ENCODE measurements around the gene DLG2. TPM values are rescaled to one million over a fixed set of nuclear protein-coding genes. Genes with fewer than 3 reads are reported as not detected.

Gene DLG2
- total and polyA plus RNA-seq, 2 donors (not counting 3 experiments of a cell fraction or from before 2014, with no cell fraction given) = 0.15 to 1.1 TPM

DNA sequence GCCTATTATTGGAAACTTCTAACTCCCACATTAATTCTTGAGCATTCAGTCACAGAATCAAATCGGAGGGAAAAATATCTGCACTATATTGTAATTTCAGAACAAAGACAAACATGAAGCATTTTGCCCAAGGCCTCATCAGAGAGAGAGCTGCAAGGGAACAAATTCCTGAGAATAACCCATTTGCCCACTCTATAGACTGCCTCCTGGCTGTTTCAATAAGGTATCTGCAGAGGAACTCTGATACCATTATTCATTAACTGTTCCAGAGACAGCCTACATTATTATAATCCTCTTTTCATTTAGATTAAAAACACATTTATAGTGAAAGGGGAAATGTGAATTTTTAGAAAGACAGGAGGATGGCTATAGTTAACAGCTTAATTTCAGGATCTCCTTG, 663.9 kb downstream of the DLG2 start:
- H2AFZ ChIP-seq (ENCODE audit: low read depth, low read length) = no peak overlapping the region
- no peak overlapping the region for H3K4me3 ChIP-seq (replicated peaks in 1 of 3; ENCODE audit: insufficient read depth in 1 of 3, low read depth in 1 of 3, low read length in 3 of 3)
- no peaks in the 10 kb centered on the region for H4K20me1 ChIP-seq (replicated peaks; ENCODE audit: control insufficient read depth, extremely low read depth, insufficient read depth, low read length)
- no peaks in the 10 kb centered on the region for H3K9me1 ChIP-seq (replicated peaks; ENCODE audit: control insufficient read depth, extremely low read depth, insufficient read depth, low read length)
- peaks cover 2% of the 10 kb centered on the region for H3K9me3 ChIP-seq (replicated peaks; ENCODE audit: control insufficient read depth, insufficient read depth, low read length)
- BruUV-seq (replicated peaks) = no TSS peak
- H3K4me2 ChIP-seq (ENCODE audit: insufficient read depth, low read length) = no peak overlapping the region
- H3K79me2 ChIP-seq (ENCODE audit: control insufficient read depth, insufficient read depth, low read length) = no peaks in the 10 kb centered on the region
- H3K27me3 ChIP-seq (ENCODE audit: control insufficient read depth in 2 of 2, insufficient read depth in 2 of 2, low read length in 2 of 2) = no peaks in the 10 kb centered on the region
- ChIA-PET CTCF (no interaction called here), POLR2A (no interaction called here)
- H3K27ac ChIP-seq (ENCODE audit: insufficient read depth, low read depth, low read length) = no peak overlapping the region
- no peaks in the 10 kb centered on the region for H3K4me1 ChIP-seq (ENCODE audit: control insufficient read depth, extremely low read depth, insufficient read depth, low read length)
- intact Hi-C loops (cut with micrococcal nuclease) (no loop called here), dilution Hi-C loops (cut with MboI; ENCODE audit: extremely low pct_ligation_motif_present, low sequenced_read_pairs) (no loop called here)
- no peak for TF ChIP-seq MYC (IDR thresholded peaks at IDR 0.05; ENCODE audit: low read depth, low read length)
- TF ChIP-seq POLR2A (IDR thresholded peaks at IDR 0.05; ENCODE audit: low read depth, low read length) = no peak
- TF ChIP-seq, protein P1, sequence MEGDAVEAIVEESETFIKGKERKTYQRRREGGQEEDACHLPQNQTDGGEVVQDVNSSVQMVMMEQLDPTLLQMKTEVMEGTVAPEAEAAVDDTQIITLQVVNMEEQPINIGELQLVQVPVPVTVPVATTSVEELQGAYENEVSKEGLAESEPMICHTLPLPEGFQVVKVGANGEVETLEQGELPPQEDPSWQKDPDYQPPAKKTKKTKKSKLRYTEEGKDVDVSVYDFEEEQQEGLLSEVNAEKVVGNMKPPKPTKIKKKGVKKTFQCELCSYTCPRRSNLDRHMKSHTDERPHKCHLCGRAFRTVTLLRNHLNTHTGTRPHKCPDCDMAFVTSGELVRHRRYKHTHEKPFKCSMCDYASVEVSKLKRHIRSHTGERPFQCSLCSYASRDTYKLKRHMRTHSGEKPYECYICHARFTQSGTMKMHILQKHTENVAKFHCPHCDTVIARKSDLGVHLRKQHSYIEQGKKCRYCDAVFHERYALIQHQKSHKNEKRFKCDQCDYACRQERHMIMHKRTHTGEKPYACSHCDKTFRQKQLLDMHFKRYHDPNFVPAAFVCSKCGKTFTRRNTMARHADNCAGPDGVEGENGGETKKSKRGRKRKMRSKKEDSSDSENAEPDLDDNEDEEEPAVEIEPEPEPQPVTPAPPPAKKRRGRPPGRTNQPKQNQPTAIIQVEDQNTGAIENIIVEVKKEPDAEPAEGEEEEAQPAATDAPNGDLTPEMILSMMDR (IDR thresholded peaks at IDR 0.05; ENCODE audit: extremely low read depth in 1 of 2, insufficient read depth in 1 of 2, low read depth in 1 of 2, low read length in 2 of 2) = no peak
- no peak for TF ChIP-seq JUN (IDR thresholded peaks at IDR 0.05; ENCODE audit: borderline replicate concordance, insufficient read depth, insufficient read length, low read depth)
- no peak for TF ChIP-seq EZH2 (IDR thresholded peaks at IDR 0.05; ENCODE audit: borderline replicate concordance, low read depth, low read length, severe bottlenecking)
- no peak for TF ChIP-seq GATA2 (IDR thresholded peaks at IDR 0.05; ENCODE audit: insufficient read depth, insufficient read length, low read depth, low read length)
- TF ChIP-seq POLR2AphosphoS5 (IDR thresholded peaks at IDR 0.05; ENCODE audit: insufficient read depth, low read depth, low read length) = no peak
- TF ChIP-seq MAX (IDR thresholded peaks at IDR 0.05; ENCODE audit: insufficient read depth, insufficient read length) = no peak
- no peak for TF ChIP-seq FOS (IDR thresholded peaks at IDR 0.05; ENCODE audit: borderline replicate concordance, insufficient read depth, low read length)
- DNase-seq (ENCODE audit: low read depth, low spot score) (no peak), FAIRE-seq (no peak)
- no peak overlapping the region for H3K9ac ChIP-seq (replicated peaks; ENCODE audit: extremely low read depth, insufficient read depth, low read length)
- no peaks in the 10 kb centered on the region for H3K36me3 ChIP-seq (ENCODE audit: control insufficient read depth in 2 of 2, extremely low read depth in 1 of 2, insufficient read depth in 2 of 2, low read length in 2 of 2)
